ENCODE data around the gene KDM1A. TPM values are rescaled to one million over a fixed set of nuclear protein-coding genes. Genes with fewer than 3 reads are reported as not detected.

The KDM1A gene
- total RNA-seq, 1 experiment from 2014 or later: 116 TPM

DNA sequence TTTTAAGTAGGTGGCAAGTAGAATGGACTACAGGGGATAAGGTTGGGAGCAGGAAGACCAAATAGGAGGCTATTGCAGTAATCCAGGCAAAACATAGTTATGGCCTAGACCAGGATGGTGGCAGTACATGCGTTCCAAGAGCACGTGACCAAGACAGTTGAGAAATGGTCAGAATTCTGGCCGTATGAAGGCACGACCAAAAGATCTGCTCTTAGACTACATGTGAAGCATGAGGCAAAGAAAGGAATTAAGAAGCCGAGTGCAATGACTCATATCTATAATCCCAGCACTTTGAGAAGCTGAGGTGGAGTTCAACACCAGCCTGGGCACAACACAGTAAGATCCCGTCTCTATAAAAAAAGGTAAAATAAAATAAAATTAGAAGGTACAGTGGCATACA, 78.0 kb downstream of the KDM1A start:
- H3K4me3 ChIP-seq: no peak overlapping the region
- H3K9me3 ChIP-seq (replicated peaks): no peaks in the 10 kb centered on the region
- no peak overlapping the region for H3K27ac ChIP-seq
- peaks cover 34% of the 10 kb centered on the region for H3K36me3 ChIP-seq
- no peak for DNase-seq (ENCODE audit: low read depth in 1 of 2, low spot score in 2 of 2)
- H3K4me1 ChIP-seq (replicated peaks): peaks cover 47% of the 10 kb centered on the region
- H3K27me3 ChIP-seq (replicated peaks): no peaks in the 10 kb centered on the region

DNA sequence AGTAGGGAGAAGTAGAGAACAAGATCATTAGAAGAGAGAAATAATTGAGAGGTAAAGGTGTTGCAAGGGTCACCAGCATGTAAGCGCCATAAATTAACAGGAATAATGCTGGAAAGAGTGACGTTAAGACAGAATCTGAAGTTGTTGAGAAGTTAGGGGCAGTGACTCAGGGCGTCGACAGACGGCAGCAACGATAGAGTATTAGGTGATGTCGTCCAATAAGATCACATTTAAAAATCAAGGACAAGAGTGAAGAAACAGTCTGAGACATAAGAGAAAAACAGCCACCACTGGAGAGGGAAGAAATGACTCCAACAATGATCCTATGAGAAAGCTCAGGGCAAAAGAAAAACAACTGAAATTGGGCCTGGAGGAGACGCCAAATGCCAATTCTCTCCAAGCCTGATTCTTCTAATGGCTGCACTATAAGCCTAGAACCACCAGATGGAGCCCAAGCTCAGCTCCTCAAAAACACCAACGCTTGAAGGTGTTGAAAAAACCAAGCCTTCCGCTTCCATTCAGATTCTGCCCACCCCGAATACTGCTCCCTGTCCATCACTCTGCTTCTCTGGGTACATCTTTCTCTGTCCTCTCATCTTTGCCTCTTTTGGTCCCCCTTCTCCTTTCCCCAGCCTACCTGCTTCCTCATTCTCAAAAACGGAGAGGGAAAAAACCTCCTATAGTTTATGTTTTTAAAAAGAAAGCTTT, 79.3 kb downstream of the KDM1A start:
- Histone ChIP-seq H3K36me3 (peaks cover 21% of the 10 kb centered on the region), H3K27me3 (replicated peaks) (no peaks in the 10 kb centered on the region), H3K4me3 (no peak overlapping the region), H3K4me1 (replicated peaks) (peaks cover 59% of the 10 kb centered on the region), H3K9me3 (replicated peaks) (no peaks in the 10 kb centered on the region), H3K27ac (no peak overlapping the region; the same call in 1 of the 2 replicates)
- DNase-seq (ENCODE audit: low read depth in 1 of 2, low spot score in 2 of 2): peak; percentile 65 to 68

GRCh38 chr1:23099171-23099536, 79.9 kb downstream of the KDM1A start:
- Histone ChIP-seq H3K4me3 (no peak overlapping the region), H3K9me3 (replicated peaks) (no peaks in the 10 kb centered on the region), H3K36me3 (peaks cover 15% of the 10 kb centered on the region), H3K27ac (no peak overlapping the region; the same call in 1 of the 2 replicates), H3K27me3 (replicated peaks) (no peaks in the 10 kb centered on the region), H3K4me1 (replicated peaks) (peaks cover 59% of the 10 kb centered on the region)
- DNase-seq (ENCODE audit: low read depth in 1 of 2, low spot score in 2 of 2): no peak

GRCh38 chr1:23100074-23100748, 80.9 kb downstream of the KDM1A start:
- H3K4me1 ChIP-seq (replicated peaks): peaks cover 59% of the 10 kb centered on the region

GRCh38 chr1:23101101-23101827, 82.0 kb downstream of the KDM1A start:
- H3K36me3 ChIP-seq: peaks cover 31% of the 10 kb centered on the region
- no peaks in the 10 kb centered on the region for H3K9me3 ChIP-seq (replicated peaks)
- no peak overlapping the region for H3K4me3 ChIP-seq
- DNase-seq (ENCODE audit: low read depth in 1 of 2, low spot score in 2 of 2): peak in 1 of 2 experiments; percentile 48
- H3K27ac ChIP-seq: peak overlapping the region; percentile 52
- peaks cover 57% of the 10 kb centered on the region for H3K4me1 ChIP-seq (replicated peaks)
- H3K27me3 ChIP-seq (replicated peaks): no peaks in the 10 kb centered on the region

More at GRCh38 chr1:23100074-23100748, 80.9 kb downstream of the KDM1A start:
- Histone ChIP-seq H3K27ac (peak overlapping the region; percentile 52), H3K27me3 (replicated peaks) (no peaks in the 10 kb centered on the region), H3K36me3 (peaks cover 21% of the 10 kb centered on the region), H3K4me3 (no peak overlapping the region), H3K9me3 (replicated peaks) (no peaks in the 10 kb centered on the region)
- peak; percentile 72 for DNase-seq (ENCODE audit: low read depth in 1 of 2, low spot score in 2 of 2)

- H3K27me3 ChIP-seq (replicated peaks): no peaks in the 10 kb centered on the region
- DNase-seq (ENCODE audit: low read depth in 1 of 2, low spot score in 2 of 2): no peak
- no peaks in the 10 kb centered on the region for H3K9me3 ChIP-seq (replicated peaks)
- H3K36me3 ChIP-seq: peaks cover 36% of the 10 kb centered on the region
- peaks cover 56% of the 10 kb centered on the region for H3K4me1 ChIP-seq (replicated peaks)
- H3K4me3 ChIP-seq: no peak overlapping the region
- H3K27ac ChIP-seq: peak overlapping the region; percentile 52
Measured at GRCh38 chr1:23101887-23102286, 82.6 kb downstream of the KDM1A start.

GRCh38 chr1:23102289-23102688, 83.0 kb downstream of the KDM1A start:
- H3K4me1 ChIP-seq (replicated peaks): peaks cover 56% of the 10 kb centered on the region
- DNase-seq (ENCODE audit: low read depth in 1 of 2, low spot score in 2 of 2): peak; percentile 61 to 66
- H3K36me3 ChIP-seq: peaks cover 37% of the 10 kb centered on the region
- H3K4me3 ChIP-seq: no peak overlapping the region
- no peaks in the 10 kb centered on the region for H3K27me3 ChIP-seq (replicated peaks)
- H3K9me3 ChIP-seq (replicated peaks): no peaks in the 10 kb centered on the region
- H3K27ac ChIP-seq: peak overlapping the region; percentile 52

DNA sequence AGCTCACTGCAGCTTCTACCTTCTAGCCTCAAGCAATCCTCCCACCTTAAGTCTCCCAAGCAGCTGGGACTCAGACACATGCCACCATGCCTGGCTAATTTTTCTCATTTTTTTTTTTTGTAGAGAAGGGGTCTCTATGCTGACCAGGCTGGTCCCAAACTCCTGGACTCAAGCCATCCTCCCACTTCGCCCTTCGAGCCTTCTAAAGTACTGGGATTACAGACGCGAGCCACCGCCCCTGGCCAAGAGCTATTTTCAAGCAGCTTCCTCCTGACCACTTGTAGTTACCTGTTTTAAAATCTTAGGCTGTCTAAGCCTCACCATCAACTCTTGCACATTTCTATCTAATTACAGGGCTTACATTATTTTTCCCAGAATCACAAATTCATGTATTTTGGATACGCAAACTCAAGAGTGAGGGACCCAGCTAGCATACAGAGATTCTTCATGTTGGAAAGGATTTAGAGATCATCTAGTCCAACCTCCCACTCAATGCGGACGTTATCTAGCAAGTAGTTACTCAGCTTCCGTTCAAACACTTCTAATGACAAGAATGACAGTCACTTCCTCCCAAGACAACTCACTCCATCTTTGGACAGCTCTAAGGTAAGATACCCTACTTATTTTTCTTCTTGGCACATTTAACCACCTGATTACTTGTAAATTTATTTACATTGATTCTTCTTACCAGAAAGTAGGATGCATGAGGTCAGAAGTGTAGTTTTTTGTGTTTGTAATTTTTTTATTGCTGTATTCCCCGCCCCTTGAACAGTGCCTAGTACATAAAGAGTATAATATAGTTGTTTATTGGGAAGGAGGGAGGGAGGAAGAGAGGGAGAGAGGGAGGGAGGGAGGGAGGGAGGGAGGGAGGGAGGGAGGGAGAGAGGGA, 84.0 kb downstream of the KDM1A start:
- Histone ChIP-seq H3K4me3 (no peak overlapping the region), H3K36me3 (peaks cover 43% of the 10 kb centered on the region), H3K9me3 (replicated peaks) (no peaks in the 10 kb centered on the region), H3K4me1 (replicated peaks) (peaks cover 53% of the 10 kb centered on the region), H3K27me3 (replicated peaks) (no peaks in the 10 kb centered on the region), H3K27ac (peak overlapping the region; percentile 52)
- peak in 1 of 2 experiments; percentile 50 for DNase-seq (ENCODE audit: low read depth in 1 of 2, low spot score in 2 of 2)

DNA sequence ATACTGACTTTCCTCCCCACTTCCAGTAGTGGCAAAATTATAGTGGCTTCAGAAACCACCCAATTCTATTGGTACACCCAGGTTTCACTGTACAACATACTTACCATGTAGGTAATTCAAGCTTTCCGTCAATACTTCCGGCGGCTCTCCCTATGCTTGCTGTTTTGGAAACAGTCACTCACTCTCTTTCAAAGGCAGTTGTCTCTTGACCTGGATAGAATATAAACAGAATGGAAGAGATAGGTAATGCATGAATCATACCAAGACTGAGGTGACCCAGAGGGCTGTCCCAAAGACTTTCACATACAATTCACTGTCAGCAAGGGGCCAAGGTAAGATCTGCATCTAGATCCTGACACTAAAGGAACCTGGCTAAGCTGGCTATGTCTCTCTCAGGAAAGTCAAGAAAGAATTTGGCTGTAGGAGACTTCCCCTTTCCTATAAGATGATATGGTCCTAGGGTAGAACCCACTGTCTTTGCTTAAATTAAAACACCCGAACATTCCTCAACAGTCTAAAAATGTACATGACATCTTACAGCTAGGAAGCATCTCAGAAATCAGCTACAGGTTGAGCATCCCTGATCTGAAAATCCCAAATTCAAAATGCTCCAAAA, 89.8 kb downstream of the KDM1A start:
- DNase-seq (ENCODE audit: low read depth in 1 of 2, low spot score in 2 of 2): no peak
- H3K36me3 ChIP-seq: peaks cover 62% of the 10 kb centered on the region

DNA sequence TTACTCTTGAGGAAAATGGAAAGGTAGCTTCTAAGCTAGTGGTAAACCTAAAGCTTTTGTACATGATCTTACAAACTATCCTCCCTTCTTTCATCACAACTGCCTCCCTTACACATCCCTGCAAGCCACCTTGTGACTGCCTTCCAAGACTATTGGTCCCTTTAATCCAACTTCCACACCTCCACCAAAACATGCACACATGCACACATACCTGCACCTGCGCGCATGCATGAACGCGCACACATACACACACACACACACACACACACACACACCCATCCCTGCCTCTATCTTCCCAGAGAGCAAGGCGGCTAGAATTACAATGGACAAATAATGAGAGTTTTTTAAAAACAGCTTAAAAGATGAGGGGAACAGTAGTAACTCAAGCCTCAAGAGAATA, 91.1 kb downstream of the KDM1A start:
- H3K9me3 ChIP-seq (replicated peaks): no peaks in the 10 kb centered on the region
- DNase-seq (ENCODE audit: low read depth in 1 of 2, low spot score in 2 of 2): no peak
- H3K4me3 ChIP-seq: no peak overlapping the region
- H3K27me3 ChIP-seq (replicated peaks): no peaks in the 10 kb centered on the region
- H3K36me3 ChIP-seq: peaks cover 50% of the 10 kb centered on the region
- H3K4me1 ChIP-seq (replicated peaks): peaks cover 50% of the 10 kb centered on the region
- no peak overlapping the region for H3K27ac ChIP-seq

More for the DNA sequence above, 89.8 kb downstream of the KDM1A start:
- H3K9me3 ChIP-seq (replicated peaks): no peaks in the 10 kb centered on the region
- H3K27ac ChIP-seq: no peak overlapping the region
- peaks cover 37% of the 10 kb centered on the region for H3K4me1 ChIP-seq (replicated peaks)
- no peak overlapping the region for H3K4me3 ChIP-seq
- H3K27me3 ChIP-seq (replicated peaks): no peaks in the 10 kb centered on the region

DNA sequence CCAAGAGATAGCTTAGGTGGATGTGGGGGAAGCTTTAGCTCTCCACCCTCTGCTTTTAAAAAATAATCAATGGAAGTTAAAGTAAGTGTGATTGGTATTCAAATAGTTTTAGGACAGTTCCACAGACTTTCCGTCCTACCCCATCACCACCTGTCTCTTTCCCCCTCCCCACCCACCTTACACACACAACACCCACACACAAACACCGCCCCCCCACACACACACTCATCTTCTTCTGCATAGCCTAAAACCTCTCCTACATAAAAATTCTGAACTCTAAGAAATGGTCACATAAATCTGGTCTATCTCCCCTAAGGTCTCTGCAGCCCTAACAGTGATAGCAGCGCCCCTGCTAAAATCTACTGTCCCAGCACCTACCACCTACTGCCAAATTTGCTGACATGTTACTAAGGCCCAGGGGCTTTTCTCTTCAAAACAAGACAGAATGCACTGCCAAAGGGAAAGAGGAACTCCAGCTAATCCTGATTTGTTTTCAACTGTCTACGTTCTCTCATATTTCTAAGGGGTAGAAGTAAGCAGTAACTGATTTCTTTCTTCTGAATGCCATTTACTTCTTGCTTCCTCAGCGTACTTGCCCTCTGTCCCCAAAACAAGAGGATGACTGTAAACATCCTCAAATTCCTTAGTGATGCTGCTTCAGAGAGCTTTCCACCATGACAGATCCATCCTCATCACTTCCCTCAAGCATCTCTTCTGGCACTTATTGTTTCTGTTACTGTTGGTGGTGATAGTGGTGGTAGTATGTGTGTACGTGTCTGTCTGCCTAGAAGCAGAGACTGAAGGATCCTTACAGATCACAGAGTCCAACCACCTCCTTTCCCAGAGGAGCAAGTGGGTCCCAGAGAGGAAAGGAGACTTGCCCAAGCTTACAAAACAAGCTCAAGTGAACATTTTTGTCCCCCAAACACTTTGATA, 92.6 kb downstream of the KDM1A start:
- DNase-seq (ENCODE audit: low read depth in 1 of 2, low spot score in 2 of 2): no peak

GRCh38 chr1:23114424-23115079, 95.3 kb downstream of the KDM1A start:
- no peaks in the 10 kb centered on the region for H3K9me3 ChIP-seq (replicated peaks)
- H3K4me1 ChIP-seq (replicated peaks): peaks cover 72% of the 10 kb centered on the region
- no peaks in the 10 kb centered on the region for H3K27me3 ChIP-seq (replicated peaks)
- peaks cover 14% of the 10 kb centered on the region; the same call in 1 of the 2 replicates for H3K36me3 ChIP-seq
- no peak overlapping the region for H3K4me3 ChIP-seq
- peak overlapping the region; percentile 57 for H3K27ac ChIP-seq
- DNase-seq (ENCODE audit: low read depth in 1 of 2, low spot score in 2 of 2): no peak

More for the DNA sequence above, 92.6 kb downstream of the KDM1A start:
- Histone ChIP-seq H3K36me3 (peaks cover 36% of the 10 kb centered on the region), H3K4me3 (no peak overlapping the region), H3K27me3 (replicated peaks) (no peaks in the 10 kb centered on the region), H3K27ac (no peak overlapping the region), H3K4me1 (replicated peaks) (peaks cover 59% of the 10 kb centered on the region), H3K9me3 (replicated peaks) (no peaks in the 10 kb centered on the region)
